Measurements from ENCODE around the gene RNF145.
A peak's percentile ranks its signal among the peaks of the same experiment; 100 is the strongest.

RNF145 gene

GRCh38 chr5:159133041-159133741 lies 76.2 kb downstream of the RNF145 start:
- peak; percentile 72 for TF ChIP-seq CTCF (conservative IDR thresholded peaks at IDR 0.05; ENCODE audit: low read depth, low read length)
- DNase-seq (ENCODE audit: low read depth), result peak; percentile 87

GRCh38 chr5:159132429-159133040 lies 76.8 kb downstream of the RNF145 start:
- no peak for TF ChIP-seq CTCF (conservative IDR thresholded peaks at IDR 0.05; ENCODE audit: low read depth, low read length)
- peak; percentile 10 for DNase-seq (ENCODE audit: low read depth)
- H3K4me3 ChIP-seq (ENCODE audit: low read depth, low read length), result no peak overlapping the region

More at GRCh38 chr5:159133041-159133741, 76.2 kb downstream of the RNF145 start:
- no peak overlapping the region for H3K4me3 ChIP-seq (ENCODE audit: low read depth, low read length)

GRCh38 chr5:159131951-159132350 lies 77.4 kb downstream of the RNF145 start:
- no peak for TF ChIP-seq CTCF (conservative IDR thresholded peaks at IDR 0.05; ENCODE audit: low read depth, low read length)
- no peak overlapping the region for H3K4me3 ChIP-seq (ENCODE audit: low read depth, low read length)
- no peak for DNase-seq (ENCODE audit: low read depth)

GRCh38 chr5:159130871-159131270 lies 78.5 kb downstream of the RNF145 start:
- DNase-seq (ENCODE audit: low read depth), result no peak
- TF ChIP-seq CTCF (conservative IDR thresholded peaks at IDR 0.05; ENCODE audit: low read depth, low read length), result no peak

GRCh38 chr5:159128070-159128541 lies 81.2 kb downstream of the RNF145 start:
- H3K4me3 ChIP-seq (ENCODE audit: low read depth, low read length), result no peak overlapping the region
- TF ChIP-seq CTCF (conservative IDR thresholded peaks at IDR 0.05; ENCODE audit: low read depth, low read length), result no peak
- no peak for DNase-seq (ENCODE audit: low read depth)

More at GRCh38 chr5:159130871-159131270, 78.5 kb downstream of the RNF145 start:
- H3K4me3 ChIP-seq (ENCODE audit: low read depth, low read length), result no peak overlapping the region

- DNase-seq (ENCODE audit: low read depth), result no peak
- no peak overlapping the region for H3K4me3 ChIP-seq (ENCODE audit: low read depth, low read length)
- no peak for TF ChIP-seq CTCF (conservative IDR thresholded peaks at IDR 0.05; ENCODE audit: low read depth, low read length)
These were observed 85.7 kb downstream of the RNF145 start for GRCh38 chr5:159123700-159124099.

Data from choroid plexus epithelial cell (primary cell).